CD4-positive, CD25-positive, alpha-beta regulatory T cell (primary cell): Measurements from ENCODE around the gene P2RX3. TPM values are rescaled to one million over a fixed set of nuclear protein-coding genes. Genes with fewer than 3 reads are reported as not detected.
A peak's percentile ranks its signal among the peaks of the same experiment; 100 is the strongest.

Source experiments
- ATAC-seq, 2 donors: fragments of 150-1000 bp; cut with Tn5 transposase; one replicate each; pipeline ENCODE4 v1.10.0; 2021; ENCODE audit warnings: low read depth in 2 of 2, moderate number of reproducible peaks in 2 of 2, moderate library complexity in 1 of 2
- DNase-seq, 3 donors: peaks; one replicate each; pipeline versions ENCODE4 v3.0.0 to v3.0.0-alpha.2; 2012 to 2022; ENCODE audit warnings: mixed read lengths in 1 of 3
- H3K27ac ChIP-seq: one replicate; pipeline ENCODE4 v1.7.0; 2013; ENCODE audit warnings: mild to moderate bottlenecking, low read length; ENCODE audit not compliant: insufficient read depth, poor library complexity, severe bottlenecking
- H3K27me3 ChIP-seq: one replicate; pipeline ENCODE4 v1.7.0; 2013; ENCODE audit warnings: low read length; ENCODE audit not compliant: control insufficient read depth, insufficient read depth
- H3K36me3 ChIP-seq: one replicate; pipeline ENCODE4 v1.7.0; 2013; ENCODE audit warnings: mild to moderate bottlenecking, low read length, moderate library complexity; ENCODE audit not compliant: control insufficient read depth, insufficient read depth
- H3K4me1 ChIP-seq: 2 replicates; pipeline ENCODE4 v1.7.0; 2013; ENCODE audit warnings: mild to moderate bottlenecking, low read length; ENCODE audit not compliant: insufficient read depth, control insufficient read depth, poor library complexity, severe bottlenecking
- H3K4me3 ChIP-seq: one replicate; pipeline ENCODE4 v1.7.0; 2013; ENCODE audit warnings: low read depth, mild to moderate bottlenecking, low read length, moderate library complexity
- H3K9me3 ChIP-seq, 2 experiments: 1 replicate in 1 of 2; 2 replicates in 1 of 2; pipeline ENCODE4 v1.7.0; 2013; ENCODE audit warnings: low read length in 2 of 2, mild to moderate bottlenecking in 1 of 2, moderate library complexity in 1 of 2; ENCODE audit not compliant: control insufficient read depth in 2 of 2
- H3K27ac Mint-ChIP-seq, 3 donors: one replicate each; pipeline ENCODE4 v1.8.0; 2020 to 2022; ENCODE audit warnings: mild to moderate bottlenecking in 3 of 3, mixed read lengths in 3 of 3, moderate library complexity in 2 of 3
- H3K27me3 Mint-ChIP-seq: one replicate; pipeline ENCODE4 v1.8.0; 2022; ENCODE audit warnings: mild to moderate bottlenecking, mixed read lengths
- H3K36me3 Mint-ChIP-seq: one replicate; pipeline ENCODE4 v1.8.0; 2020; ENCODE audit warnings: mixed read lengths
- H3K4me1 Mint-ChIP-seq, 4 donors: one replicate each; pipeline ENCODE4 v1.8.0; 2020 to 2022; ENCODE audit warnings: mixed read lengths in 4 of 4, mild to moderate bottlenecking in 1 of 4
- H3K4me3 Mint-ChIP-seq, 4 donors: one replicate each; pipeline ENCODE4 v1.8.0; 2020 to 2022; ENCODE audit warnings: mild to moderate bottlenecking in 4 of 4, mixed read lengths in 4 of 4, moderate library complexity in 3 of 4
- H3K9me3 Mint-ChIP-seq, 7 donors: one replicate each; pipeline ENCODE4 v1.8.0; 2020 to 2022; ENCODE audit warnings: mixed read lengths in 7 of 7, mild to moderate bottlenecking in 3 of 7, moderate library complexity in 2 of 7
- polyA plus RNA-seq, 4 donors: library from polyadenylated mRNA; unstranded; fragments of 300-500 nt; fragmentation: Illumina TruSeq; gene quantifications; one replicate each; pipeline ENCODE4 v1.2.3, GENCODE V29; 2021
- total RNA-seq: library from RNA; stranded (reverse); gene quantifications from one replicate; pipeline ENCODE4 v1.2.3, GENCODE V29; 2022

P2RX3 gene
- total and polyA plus RNA-seq, 5 donors from 2014 or later = not detected

DNA sequence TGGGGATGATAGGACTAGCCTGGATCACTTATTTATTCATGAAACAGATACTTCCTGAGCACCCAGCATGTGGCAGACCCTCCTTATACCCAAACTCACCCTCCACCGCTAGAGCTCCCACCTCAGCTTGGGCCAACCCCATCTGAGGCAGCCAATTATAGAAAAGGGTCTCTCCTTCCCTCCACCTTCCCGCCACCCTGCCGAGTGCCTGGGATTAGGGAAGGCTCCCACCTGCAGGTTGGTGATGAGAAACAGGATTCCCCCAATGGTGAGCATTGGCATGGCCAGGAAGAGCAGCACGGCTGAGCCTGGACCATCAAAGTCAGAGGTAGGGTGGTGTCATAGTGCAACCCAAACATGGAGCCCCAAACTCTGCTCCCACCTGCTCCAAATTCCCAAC, 82.9 kb downstream of the P2RX3 start:
- Mint-ChIP-seq H3K27ac (peak overlapping the region in 1 of 3 donors; percentile 54), H3K36me3 (peaks cover 44% of the 10 kb centered on the region), H3K4me3 (no peak overlapping the region), H3K27me3 (no peaks in the 10 kb centered on the region), H3K9me3 (no peaks in the 10 kb centered on the region), H3K4me1 (peaks cover 12 to 39% (median 33%) of the 10 kb centered on the region in 4 donors)
- Histone ChIP-seq H3K9me3 (no peaks in the 10 kb centered on the region), H3K4me1 (peaks cover 24% of the 10 kb centered on the region), H3K27ac (no peak overlapping the region), H3K4me3 (no peak overlapping the region), H3K36me3 (peaks cover 28% of the 10 kb centered on the region), H3K27me3 (no peaks in the 10 kb centered on the region)
- DNase-seq (no peak), ATAC-seq (no peak)

DNA sequence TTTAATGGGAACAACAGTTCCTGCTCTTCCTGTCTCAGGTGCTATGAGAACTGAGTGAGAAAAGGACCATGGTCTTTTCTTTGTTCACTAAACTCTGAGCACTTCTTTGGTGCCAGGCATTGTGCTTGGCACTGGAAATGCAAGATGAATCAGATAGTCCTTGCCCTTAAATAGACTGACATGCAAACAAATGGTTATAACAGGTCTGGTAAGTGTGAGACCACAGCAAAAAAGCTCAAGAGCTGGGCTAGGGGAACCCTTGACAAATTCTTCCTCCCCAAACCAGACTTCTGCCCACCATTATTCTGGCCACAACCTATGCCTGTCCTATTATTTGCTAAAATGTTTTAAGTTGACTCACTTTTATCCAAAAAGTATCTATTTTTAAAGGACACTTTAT, 83.7 kb downstream of the P2RX3 start:
- no peak for ATAC-seq
- Histone ChIP-seq H3K27ac (no peak overlapping the region), H3K4me3 (no peak overlapping the region), H3K27me3 (no peaks in the 10 kb centered on the region), H3K9me3 (no peaks in the 10 kb centered on the region), H3K4me1 (peaks cover 32% of the 10 kb centered on the region), H3K36me3 (peaks cover 22% of the 10 kb centered on the region)
- no peaks in the 10 kb centered on the region for H3K9me3 Mint-ChIP-seq
- no peaks in the 10 kb centered on the region for H3K27me3 Mint-ChIP-seq
- peaks cover 42% of the 10 kb centered on the region for H3K36me3 Mint-ChIP-seq
- peak overlapping the region in 1 of 4 donors; percentile 38 for H3K4me3 Mint-ChIP-seq
- H3K27ac Mint-ChIP-seq = peak overlapping the region in 1 of 3 donors; percentile 9
- DNase-seq = no peak
- peaks cover 12 to 46% (median 38%) of the 10 kb centered on the region in 4 donors for H3K4me1 Mint-ChIP-seq

Other genes starting within 250 kb of the P2RX3 start
- gene LRRC55, start 156.4 kb upstream of the P2RX3 start, total RNA-seq = not detected
- not detected for gene LRRC55, start 156.4 kb upstream of the P2RX3 start, polyA plus RNA-seq
- not detected for gene APLNR, start 101.1 kb upstream of the P2RX3 start, total RNA-seq
- gene APLNR, start 101.1 kb upstream of the P2RX3 start, polyA plus RNA-seq = not detected
- 16.3 TPM for gene TNKS1BP1, start 13.4 kb upstream of the P2RX3 start, total RNA-seq
- gene TNKS1BP1, start 13.4 kb upstream of the P2RX3 start, polyA plus RNA-seq = 1 to 10 TPM; 1.5 to 4.5 (median 2.0) TPM
- 54.6 TPM for gene SSRP1, start 2.5 kb upstream of the P2RX3 start, total RNA-seq
- 10 to 100 TPM; 20.5 to 29.5 (median 27.2) TPM for gene SSRP1, start 2.5 kb upstream of the P2RX3 start, polyA plus RNA-seq
- gene PRG3, start 42.8 kb downstream of the P2RX3 start, total RNA-seq = not detected
- gene PRG3, start 42.8 kb downstream of the P2RX3 start, polyA plus RNA-seq = not detected
- gene PRG2, start 52.3 kb downstream of the P2RX3 start, total RNA-seq = not detected
- gene PRG2, start 52.3 kb downstream of the P2RX3 start, polyA plus RNA-seq = under 1 TPM in 1 of 4 donors, not detected in 3; 0.13 TPM
- gene SLC43A3, start 88.8 kb downstream of the P2RX3 start, total RNA-seq = 19.1 TPM
- 10 to 100 TPM; 21.6 to 36.9 (median 27.3) TPM for gene SLC43A3, start 88.8 kb downstream of the P2RX3 start, polyA plus RNA-seq
- gene RTN4RL2, start 122.2 kb downstream of the P2RX3 start, total RNA-seq = not detected
- under 1 TPM in 1 of 4 donors, not detected in 3; 0.11 TPM for gene RTN4RL2, start 122.2 kb downstream of the P2RX3 start, polyA plus RNA-seq
- gene SLC43A1, start 177.3 kb downstream of the P2RX3 start, total RNA-seq = 12.8 TPM
- 10 to 100 TPM; 22.9 to 29.9 (median 26.2) TPM for gene SLC43A1, start 177.3 kb downstream of the P2RX3 start, polyA plus RNA-seq
- 21.2 TPM for gene TIMM10, start 192.4 kb downstream of the P2RX3 start, total RNA-seq
- 10 to 100 TPM; 52.1 to 84.7 (median 65.7) TPM for gene TIMM10, start 192.4 kb downstream of the P2RX3 start, polyA plus RNA-seq
- gene SMTNL1, start 199.2 kb downstream of the P2RX3 start, total RNA-seq = not detected
- under 1 TPM in 2 of 4 donors, not detected in 2; 0.21 to 0.36 TPM for gene SMTNL1, start 199.2 kb downstream of the P2RX3 start, polyA plus RNA-seq
- gene UBE2L6, start 229.3 kb downstream of the P2RX3 start, total RNA-seq = 103 TPM
- gene UBE2L6, start 229.3 kb downstream of the P2RX3 start, polyA plus RNA-seq = 100 to 1,000 TPM; 277 to 406 (median 320) TPM